HG02571 (cell line): ENCODE data around the gene SPESP1.
"Not testable (repeated sequence)": the region's sequence is repeated elsewhere in the genome, so short reads cannot be mapped to it uniquely, and the experiment has no call there.

ENCODE experiments used
- ATAC-seq: cut with Tn5 transposase; IDR thresholded peaks from one replicate; pipeline ENCODE4 v1.9.1; 2021; ENCODE audit warnings: mild to moderate bottlenecking, moderate library complexity; ENCODE audit not compliant: unreplicated experiment

Gene SPESP1

DNA sequence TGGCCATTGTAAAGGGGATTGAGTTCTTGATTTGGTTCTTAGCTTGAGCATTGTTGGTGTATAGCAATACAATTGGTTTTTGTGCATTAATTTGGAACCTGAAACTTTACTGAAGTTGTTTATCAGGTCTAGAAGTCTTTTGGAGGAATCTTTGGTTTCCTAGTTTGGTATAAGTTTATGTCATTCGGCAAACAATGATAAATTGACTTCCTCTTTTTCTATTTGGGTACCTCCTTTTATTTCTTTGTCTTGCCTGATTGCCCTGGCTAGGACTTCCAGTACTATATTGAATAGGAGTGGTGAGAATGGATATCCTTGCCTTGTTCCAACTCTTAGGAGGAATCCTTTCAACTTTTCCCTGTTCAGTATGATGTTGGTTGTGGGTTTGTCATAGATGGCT lies 32.1 kb downstream of the SPESP1 start:
- no peak for ATAC-seq

DNA sequence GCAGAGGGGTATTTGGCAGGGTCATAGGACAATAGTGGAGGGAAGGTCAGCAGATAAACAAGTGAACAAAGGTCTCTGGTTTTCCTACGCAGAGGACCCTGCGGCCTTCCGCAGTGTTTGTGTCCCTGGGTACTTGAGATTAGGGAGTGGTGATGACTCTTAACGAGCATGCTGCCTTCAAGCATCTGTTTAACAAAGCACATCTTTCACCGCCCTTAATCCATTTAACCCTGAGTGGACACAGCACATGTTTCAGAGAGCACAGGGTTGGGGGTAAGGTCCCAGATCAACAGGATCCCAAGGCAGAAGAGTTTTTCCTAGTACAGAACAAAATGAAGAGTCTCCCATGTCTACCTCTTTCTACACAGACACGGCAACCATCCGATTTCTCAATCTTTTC lies 33.4 kb downstream of the SPESP1 start:
- not testable (repeated sequence) for ATAC-seq

DNA sequence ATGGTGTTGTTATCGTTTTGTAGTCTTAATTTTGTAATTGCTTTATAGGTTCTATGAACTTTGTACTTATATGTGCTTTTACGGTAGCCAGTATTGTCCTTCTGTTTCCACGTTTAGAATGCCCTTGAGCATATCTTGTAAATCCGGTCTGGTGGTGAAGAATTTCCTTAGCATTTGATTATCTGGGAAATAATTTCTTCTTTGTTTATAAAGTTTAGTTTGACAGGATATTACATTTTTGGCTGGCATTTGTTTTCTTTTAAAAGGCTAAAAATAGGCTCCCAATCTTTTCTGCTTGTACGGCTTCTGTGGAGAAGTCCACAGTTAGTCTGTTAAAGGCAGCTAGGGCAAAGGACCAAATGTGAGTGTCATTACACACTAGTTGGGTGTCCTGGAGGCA lies 36.7 kb downstream of the SPESP1 start:
- ATAC-seq, result no peak

DNA sequence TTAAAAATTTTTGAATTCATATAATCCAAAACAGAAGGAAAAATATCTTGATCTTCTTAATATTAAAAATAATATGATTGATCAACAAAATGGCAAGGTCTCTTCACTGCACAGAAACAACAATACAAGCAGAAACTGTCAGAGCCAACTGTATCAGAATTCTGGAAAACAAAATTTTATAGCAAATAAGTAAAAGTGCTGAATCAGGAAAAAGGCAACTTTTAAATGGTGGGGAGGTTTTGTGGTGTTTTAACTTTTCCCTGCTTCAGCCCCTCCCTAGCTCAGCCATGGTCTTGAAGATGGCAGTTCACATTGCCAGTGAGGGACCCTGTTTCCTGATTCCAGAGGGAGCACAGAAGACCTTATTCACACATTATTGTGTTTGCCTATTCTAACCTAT lies 37.6 kb downstream of the SPESP1 start:
- no peak for ATAC-seq

DNA sequence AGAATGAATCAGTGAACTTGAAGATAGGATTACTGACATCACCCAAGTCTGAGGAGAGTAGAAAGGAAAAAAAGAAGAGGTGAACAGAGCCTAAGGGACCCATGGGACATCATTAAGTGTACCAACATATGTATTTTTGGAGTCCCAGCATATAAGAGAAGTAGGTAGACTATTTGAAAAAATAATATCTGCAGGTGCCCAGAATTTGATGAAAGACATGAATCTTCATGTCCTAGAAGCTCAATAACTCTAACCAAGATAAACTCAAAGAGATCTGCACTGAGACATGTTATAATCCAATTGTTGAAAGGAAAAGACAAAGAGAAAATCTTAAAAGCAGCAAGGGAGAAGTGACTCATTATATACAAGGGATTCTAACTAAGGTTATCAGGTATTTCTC lies 39.0 kb downstream of the SPESP1 start:
- ATAC-seq, result no peak

DNA sequence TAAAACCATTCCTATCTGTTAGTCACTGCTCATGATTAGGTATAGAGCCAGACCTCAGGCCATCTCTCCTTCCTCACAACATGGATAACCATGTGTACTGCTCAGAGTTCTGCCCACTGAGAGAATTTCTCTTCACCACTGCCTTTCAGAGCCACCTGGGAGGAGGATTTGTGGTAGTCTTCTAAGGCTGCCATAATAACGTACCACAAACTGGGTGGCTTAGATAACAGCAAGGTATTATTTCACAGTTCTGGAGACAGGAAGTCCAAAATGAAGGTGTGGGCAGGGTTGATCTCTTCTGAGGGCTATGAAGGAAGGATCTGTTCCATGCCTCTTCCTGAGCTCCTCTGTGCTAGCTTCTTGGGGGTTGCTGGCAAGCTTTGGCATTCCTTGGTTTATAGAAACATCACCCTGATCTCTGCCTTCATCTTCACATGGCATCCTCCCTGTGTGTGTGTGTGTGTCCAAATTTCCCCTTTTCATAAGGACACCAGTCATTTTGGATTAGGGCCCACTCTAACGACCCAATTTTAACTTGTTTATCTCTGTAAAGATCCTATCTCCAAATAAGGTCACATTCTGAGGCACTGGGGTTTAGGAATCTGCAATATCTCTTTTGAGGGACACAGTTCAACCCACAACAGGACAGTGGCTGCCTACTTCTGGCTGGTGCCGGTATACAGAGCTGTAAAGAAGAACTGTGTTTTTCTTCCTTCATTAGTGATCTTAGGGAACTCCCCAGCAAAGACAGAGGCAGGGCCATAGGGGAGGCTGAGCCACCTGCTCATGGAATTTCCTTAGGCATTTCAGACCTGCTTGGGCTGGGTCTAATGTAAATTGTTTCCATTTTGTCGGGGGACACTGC lies 42.1 kb downstream of the SPESP1 start:
- no peak for ATAC-seq

DNA sequence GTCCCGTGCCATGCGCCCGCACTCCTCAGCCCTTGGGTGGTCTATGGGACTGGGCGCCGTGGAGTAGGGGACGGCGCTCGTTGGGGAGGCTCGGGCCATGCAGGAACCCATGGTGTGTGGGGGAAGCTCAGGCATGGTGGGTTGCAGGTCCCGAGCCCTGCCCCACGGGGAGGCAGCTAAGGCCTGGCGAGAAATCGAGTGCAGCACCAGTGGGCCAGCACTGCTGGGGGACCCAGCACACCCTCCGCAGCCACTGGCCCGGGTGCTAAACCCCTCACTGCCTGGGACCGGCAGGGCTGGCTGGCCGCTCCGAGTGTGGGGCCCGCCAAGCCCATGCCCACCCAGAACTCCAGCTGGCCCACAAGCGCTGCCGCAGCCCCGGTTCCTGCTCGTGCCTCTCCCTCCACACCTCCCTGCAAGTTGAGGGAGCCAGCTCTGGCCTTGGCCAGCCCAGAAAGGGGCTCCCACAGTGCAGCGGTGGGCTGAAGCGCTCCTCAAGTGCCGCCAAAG lies 45.4 kb downstream of the SPESP1 start:
- ATAC-seq, result not testable (repeated sequence)

DNA sequence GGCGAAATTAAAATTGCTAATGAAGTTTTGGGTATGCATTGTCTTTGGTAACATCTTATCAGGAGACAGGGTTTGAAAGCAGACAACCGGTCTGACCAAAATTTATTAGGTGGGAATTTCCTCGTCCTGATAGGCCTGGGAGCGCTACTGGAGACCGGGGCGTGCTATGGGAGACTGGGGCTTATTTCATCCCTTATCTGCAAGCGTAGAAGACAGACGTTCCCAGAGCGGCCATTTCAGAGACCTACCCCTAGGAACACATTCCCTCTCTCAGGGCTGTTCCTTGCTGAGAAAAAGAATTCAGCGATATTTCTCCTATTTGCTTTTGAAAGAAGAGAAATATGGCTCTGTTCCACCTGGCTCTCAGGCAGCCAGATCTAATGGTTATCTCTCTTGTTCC lies 47.1 kb downstream of the SPESP1 start:
- not testable (repeated sequence) for ATAC-seq

DNA sequence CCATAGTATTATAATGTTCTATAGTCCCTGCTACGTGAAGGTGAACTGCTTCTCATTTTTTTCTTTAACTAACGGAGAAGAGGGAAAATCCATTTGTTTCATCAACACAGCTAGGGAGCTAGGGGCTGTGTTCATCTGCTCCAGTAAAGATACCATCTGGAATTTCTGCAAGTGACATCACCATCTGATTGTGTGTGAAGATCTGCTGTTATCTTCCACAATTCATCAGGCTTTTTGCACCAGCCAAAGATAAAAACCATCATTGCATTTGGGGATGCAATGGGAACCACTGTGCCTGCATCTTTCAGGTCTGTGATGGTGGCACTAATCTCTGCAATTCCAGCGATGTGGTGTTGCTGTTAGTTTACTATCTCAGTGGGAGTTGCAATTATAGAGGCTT lies 48.7 kb downstream of the SPESP1 start:
- no peak for ATAC-seq

DNA sequence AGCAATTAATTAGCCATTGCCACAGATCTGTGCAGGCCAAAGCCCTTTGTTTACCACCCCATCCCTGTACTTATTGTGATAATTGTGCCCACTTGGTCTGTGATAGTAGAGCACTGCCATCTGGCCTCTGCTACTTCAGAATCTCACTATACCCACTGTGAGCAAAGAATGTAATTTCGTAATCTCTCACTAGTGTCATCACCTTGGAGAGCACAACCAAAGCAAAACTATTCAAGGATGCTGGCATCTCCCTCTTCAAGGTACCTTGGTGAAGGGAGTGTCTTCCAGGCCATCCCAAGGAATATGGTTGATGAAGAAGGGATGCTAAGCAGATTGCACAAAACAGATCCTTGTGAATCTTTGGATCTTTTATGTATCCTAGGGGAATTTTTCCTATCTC lies 49.5 kb downstream of the SPESP1 start:
- ATAC-seq, result no peak

DNA sequence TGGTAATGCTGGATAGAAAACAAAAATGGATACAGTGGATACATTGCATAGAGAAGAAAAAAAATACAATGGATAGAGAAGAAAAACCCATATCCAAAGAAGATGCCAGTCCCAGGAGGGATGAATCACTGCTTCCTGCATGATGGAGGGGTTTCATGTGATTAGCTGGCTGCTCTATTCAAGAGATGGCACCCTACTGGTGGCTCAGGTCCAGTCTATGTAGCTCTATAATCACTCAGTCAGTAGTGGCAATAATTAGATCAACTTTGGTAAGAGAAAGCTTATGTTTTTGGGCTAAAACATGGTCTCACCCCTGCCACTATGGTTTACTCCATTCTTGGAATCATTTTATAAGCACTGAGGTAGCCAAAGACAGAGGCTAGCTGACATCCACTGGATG lies 50.5 kb downstream of the SPESP1 start:
- ATAC-seq, result no peak

DNA sequence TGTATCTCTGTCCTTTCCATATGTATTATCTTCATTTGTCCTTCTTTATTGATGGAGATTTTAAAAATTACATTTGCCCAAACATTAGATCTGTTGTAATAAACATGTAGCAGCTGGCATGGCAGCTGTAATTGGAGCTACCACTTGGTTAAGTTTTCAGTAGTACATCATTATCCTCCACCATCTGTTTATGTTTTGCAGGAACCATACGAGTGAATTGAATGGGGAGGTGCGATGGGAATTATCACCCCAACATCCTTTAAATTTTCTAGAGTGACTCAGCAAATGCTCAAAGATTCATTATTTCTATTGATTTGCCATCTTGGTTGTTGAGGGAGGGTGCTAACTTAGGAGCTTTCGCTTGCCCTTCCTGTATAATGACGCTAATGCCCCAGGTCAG lies 51.6 kb downstream of the SPESP1 start:
- ATAC-seq, result no peak

DNA sequence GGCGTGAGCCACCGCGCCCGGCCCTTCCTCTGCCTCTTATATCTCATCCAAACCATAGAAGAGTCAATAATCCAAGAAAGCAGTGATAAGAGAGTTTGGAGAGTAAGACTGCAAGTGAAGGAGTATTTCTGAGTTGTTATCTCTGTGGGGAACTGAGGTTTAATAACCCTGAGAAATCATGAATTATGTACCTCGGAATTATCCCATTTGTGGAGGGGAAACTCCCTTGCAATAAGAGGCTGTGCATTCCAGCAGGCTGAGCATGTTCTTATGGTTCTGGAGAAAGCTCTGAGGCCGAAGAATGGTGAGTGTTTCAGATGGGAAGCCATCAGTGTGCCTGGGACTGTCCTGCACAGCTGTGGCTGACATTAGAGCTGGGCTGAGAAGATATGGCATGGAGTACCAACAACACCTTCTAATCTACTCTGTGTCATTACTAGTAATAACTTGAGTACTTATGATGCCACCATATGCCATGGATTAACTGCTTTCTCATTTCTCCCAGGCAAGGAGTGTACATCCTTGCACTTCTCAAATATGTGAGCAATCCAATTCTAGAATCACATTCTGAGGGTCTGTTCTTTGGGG lies 52.7 kb downstream of the SPESP1 start:
- no peak for ATAC-seq

DNA sequence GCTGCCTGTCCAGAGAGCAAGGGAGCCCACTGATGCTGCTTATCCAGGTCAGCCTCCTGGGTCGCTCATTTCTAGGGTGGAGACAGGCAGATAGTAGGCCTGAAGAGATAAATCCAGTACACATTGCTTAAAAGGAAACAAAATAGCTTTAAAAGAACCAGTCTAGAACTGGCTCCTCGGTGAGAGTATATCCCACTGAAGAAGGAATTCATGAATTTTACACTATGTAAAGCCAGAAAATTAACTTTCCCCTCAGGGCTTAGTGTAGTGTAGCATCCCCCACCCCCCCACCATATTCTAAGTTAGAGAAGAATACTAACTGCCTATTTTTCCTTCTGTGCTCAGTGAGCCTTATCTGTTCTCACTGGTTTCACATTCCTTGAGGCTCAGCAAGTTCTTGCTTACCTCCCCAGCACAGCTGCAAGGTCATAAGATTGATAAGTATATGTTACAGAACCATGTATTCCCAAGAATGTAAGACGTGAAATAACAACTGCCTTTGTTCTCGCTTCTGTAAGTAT lies 53.7 kb downstream of the SPESP1 start:
- no peak for ATAC-seq

DNA sequence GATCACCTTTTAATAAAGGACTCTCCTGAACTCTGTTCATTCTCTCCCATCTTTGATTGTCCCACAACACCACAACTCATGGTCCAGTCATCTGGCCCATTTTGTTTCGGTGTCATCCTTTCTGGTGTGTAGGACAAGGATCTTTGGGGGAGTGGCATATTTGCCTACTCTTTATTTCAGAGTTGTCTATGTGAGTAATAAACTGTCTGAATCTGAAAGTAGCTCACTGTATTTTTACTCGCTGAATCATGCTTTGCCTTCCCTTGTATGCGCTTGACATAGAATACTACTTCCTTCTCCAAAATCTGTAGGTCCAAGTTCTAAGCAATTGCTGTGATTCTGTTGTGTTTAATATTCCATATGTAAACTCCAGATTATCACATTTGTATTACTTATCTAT lies 54.3 kb downstream of the SPESP1 start:
- ATAC-seq, result no peak

DNA sequence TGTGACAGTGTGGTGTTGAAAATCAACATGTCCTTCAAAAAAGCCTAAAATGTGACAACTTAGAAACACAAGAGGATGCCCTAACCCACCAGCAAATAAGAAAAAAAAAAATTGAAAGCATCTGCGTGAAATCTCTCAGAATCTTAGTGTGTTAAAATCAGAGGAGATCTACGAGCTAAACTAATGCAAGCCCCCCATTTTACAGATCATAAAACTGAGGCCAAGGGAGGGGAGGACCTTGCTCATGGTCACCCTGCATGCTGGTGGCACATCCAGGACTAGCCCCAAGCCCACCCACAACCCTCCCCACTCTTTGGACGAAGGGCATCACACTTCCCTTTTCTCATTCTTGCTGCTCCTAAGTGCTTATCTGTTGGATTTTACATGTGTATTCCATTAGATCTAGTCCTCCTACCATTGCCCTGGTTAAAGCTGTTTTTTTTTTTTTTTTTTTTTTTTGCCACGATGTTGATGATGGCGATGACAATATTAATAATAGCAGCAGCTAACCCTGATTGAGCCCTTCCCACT lies 55.1 kb downstream of the SPESP1 start:
- no peak for ATAC-seq

DNA sequence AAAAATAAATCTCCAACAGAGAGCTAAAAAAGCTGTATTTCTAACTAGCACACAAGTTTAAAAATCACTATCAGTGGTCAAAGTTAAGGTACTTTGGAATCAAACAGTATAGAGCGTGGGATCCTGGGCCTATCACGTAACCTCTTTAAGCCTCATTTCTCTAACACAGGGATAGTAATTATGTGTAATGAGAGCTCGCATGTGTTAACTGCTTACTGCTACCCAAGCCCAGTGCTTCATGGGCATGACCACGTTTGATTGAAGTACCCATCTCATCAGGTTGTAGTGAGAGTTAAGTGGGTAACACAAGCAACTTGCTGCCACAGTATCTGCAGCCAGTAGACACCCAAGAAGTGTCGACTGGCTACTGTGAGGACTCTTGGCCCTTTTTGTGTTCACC lies 56.0 kb downstream of the SPESP1 start:
- no peak for ATAC-seq

DNA sequence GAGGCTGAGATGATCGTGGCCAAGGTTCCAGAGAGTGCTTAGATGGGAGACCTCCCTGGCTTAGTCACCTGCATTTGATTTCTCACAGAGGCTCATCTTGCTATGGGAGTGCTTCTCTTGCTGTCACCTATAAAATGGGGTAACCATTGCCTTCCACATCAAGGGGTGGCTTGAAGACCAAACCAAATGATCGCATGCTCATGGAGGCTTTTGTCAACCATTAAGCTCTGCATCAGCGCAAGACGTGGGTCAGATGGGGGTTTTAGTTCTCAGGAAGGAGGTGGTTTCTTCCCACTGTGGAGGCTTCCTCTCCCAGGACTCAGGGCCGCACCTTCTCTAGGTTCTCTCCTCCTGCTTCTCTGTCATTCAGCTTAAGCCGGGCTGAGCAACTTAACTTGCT lies 56.8 kb downstream of the SPESP1 start:
- ATAC-seq, result no peak

DNA sequence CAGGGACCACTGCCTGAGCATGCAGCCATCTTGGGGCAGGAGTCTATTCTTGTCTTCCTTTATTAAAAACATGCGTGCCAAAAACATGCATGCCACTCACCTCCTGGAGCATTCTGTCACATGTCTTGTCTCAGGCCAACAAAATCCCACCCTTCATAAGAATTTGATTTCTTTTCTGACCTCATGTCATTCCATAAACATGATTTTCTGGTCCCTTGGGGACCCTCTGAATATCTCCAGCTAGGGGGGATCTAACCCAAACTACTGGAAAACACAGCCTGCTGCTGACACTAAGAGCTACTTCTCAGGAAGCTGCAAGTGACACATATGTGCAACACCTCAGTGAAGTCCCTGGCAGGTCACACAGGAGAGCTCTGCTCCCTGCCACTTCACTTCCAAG lies 57.4 kb downstream of the SPESP1 start:
- no peak for ATAC-seq

DNA sequence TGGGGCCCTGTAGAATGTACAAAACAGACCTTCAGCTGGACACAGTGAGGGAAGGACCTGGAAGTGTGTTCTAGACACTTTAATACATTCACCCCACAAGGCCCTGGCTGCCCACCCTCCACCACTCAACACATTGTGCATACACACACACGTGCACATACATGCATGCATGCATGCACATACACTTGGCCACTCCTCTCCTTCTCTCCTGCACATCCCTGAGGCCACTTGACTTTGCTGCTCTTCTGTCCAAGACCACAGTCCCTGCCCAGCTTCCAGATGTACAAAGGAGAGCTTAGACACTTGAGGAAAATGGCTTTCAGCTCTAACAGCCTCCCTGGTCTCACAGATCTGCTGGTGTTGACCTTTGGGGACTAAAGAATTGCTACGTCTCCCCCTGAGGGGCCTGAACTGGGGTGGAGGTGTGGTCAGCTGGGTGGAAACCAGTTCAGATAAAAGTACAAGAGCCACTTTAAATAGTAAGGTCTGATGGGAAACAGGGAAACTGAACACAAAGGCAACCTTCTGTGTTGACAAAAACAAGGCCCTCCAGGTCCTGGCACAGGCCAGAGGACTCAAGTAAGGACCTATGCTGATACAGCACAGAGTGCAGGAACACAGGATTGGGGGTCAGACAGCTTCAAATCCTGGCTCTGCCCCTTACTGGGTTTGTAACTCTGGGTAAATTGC lies 59.4 kb downstream of the SPESP1 start:
- no peak for ATAC-seq

DNA sequence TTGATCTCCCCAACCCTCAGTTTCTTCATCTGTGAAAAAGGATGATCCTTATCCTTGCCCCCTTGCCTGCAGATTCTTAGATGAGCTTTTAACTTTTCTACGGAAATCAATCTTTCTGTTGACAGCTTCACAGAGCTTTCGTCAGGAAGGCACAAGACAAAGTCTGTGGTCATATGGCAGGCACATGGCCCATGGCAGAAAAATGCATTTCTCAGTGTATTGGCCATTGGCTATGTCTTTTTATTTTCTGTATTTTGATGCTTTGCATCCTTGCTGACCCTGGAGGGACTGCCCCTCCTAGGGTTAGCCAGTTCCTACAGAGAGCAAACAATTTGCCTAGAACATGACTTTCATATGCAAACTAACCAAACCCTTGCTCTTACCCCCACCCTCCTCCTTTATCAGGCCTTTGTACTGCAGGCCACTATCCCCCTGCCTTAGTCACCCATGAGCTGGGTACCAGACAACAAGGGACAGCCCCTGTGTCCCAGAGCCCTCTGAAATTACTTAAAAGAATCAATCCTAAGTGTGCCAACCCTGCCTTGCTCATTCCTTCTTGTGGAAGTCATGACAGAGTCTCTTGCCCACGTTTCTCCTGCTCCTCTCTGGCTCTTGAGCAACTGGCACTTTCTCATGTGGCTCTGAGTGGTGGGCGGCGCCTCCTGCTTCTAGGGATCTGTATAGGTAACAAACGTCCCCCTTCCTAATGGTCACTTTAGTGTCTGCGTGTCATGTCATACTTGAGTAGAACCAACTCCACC lies 60.1 kb downstream of the SPESP1 start:
- no peak for ATAC-seq
